CD4-positive, alpha-beta T cell treated with Interferon gamma for 1 hour (primary cell): ENCODE data around the gene DNASE2.
A peak's percentile ranks its signal among the peaks of the same experiment; 100 is the strongest.
"Not testable (repeated sequence)": the region's sequence is repeated elsewhere in the genome, so short reads cannot be mapped to it uniquely, and the experiment has no call there.

Experiments
- DNase-seq: peaks from one replicate; pipeline ENCODE4 v3.0.0-alpha.2; 2020

The DNASE2 gene

GRCh38 chr19:12881172-12881808, at the start of gene DNASE2:
Gene DNASE2 (minus strand): TSS chr19:12881449. CDS start chr19:12881375, 74 bp downstream.
- peak; percentile 93 for DNase-seq

GRCh38 chr19:12930002-12930645, 48.9 kb upstream of the DNASE2 start:
- no peak for DNase-seq

- DNase-seq = no peak
Observed at GRCh38 chr19:12924621-12925310, 43.5 kb upstream of the DNASE2 start.

- no peak for DNase-seq
Observed at GRCh38 chr19:12922959-12923358, 41.7 kb upstream of the DNASE2 start.

GRCh38 chr19:12921047-12921446, 39.8 kb upstream of the DNASE2 start:
- DNase-seq = no peak

- DNase-seq = no peak
Observed at GRCh38 chr19:12918253-12918652, 37.0 kb upstream of the DNASE2 start.

- DNase-seq = not testable (repeated sequence)
Observed at GRCh38 chr19:12915860-12916259, 34.6 kb upstream of the DNASE2 start.

- peak; percentile 51 for DNase-seq
Observed at GRCh38 chr19:12913851-12914690, 32.8 kb upstream of the DNASE2 start.

- no peak for DNase-seq
Observed at GRCh38 chr19:12913011-12913561, 31.8 kb upstream of the DNASE2 start.

GRCh38 chr19:12912571-12912970, 31.3 kb upstream of the DNASE2 start:
- no peak for DNase-seq

GRCh38 chr19:12907166-12907565, 25.9 kb upstream of the DNASE2 start:
- no peak for DNase-seq

GRCh38 chr19:12899891-12900518, 18.8 kb upstream of the DNASE2 start:
- DNase-seq = peak; percentile 1

- DNase-seq = no peak
Observed at GRCh38 chr19:12896460-12896859, 15.2 kb upstream of the DNASE2 start.

GRCh38 chr19:12893582-12893981, 12.3 kb upstream of the DNASE2 start:
- DNase-seq = no peak

- DNase-seq = no peak
Observed at GRCh38 chr19:12891553-12892021, 10.3 kb upstream of the DNASE2 start.

- DNase-seq = peak; percentile 98
Observed at GRCh38 chr19:12890787-12891552, 9.7 kb upstream of the DNASE2 start, which contains the start of gene GCDH. Gene GCDH (plus strand): TSS chr19:12891160. CDS start chr19:12891305, 145 bp downstream.

GRCh38 chr19:12890299-12890786, 9.1 kb upstream of the DNASE2 start:
- DNase-seq = not testable (repeated sequence)

GRCh38 chr19:12888006-12888603, 6.9 kb upstream of the DNASE2 start:
- DNase-seq = no peak

- no peak for DNase-seq
Observed at GRCh38 chr19:12886969-12887747, 5.9 kb upstream of the DNASE2 start, which contains the start of gene KLF1. Gene KLF1 (minus strand): TSS chr19:12887201. CDS start chr19:12887140, 61 bp downstream.

GRCh38 chr19:12886651-12886968, 5.4 kb upstream of the DNASE2 start:
- no peak for DNase-seq
